ENCODE results near the gene RTL10. TPM values are rescaled to one million over a fixed set of nuclear protein-coding genes. Genes with fewer than 3 reads are reported as not detected.

Gene RTL10
- total RNA-seq, 1 experiment from 2014 or later: 24.4 TPM

GRCh38 chr22:19897726-19898125, 43.1 kb upstream of the RTL10 start:
- Histone ChIP-seq H2BK120ac (ENCODE audit: low read depth, low read length, poor library complexity, severe bottlenecking) (no peak overlapping the region), H3K4me2 (ENCODE audit: insufficient read depth, insufficient read length, low read length) (no peak overlapping the region), H3K14ac (ENCODE audit: insufficient read depth, low read length) (no peak overlapping the region; the same call in 1 of the 2 replicates), H4K91ac (ENCODE audit: insufficient read length, low read depth, low read length) (no peak overlapping the region), H3K4me1 (ENCODE audit: insufficient read depth, low read length) (no peaks in the 10 kb centered on the region), H3K23ac (ENCODE audit: insufficient read length, low read depth, low read length) (no peak overlapping the region), H3K79me2 (ENCODE audit: insufficient read depth, low read length) (no peaks in the 10 kb centered on the region), H2BK15ac (ENCODE audit: low read depth, low read length) (no peak overlapping the region), H4K5ac (ENCODE audit: insufficient read length, low read depth, low read length) (no peak overlapping the region), H4K8ac (replicated peaks; ENCODE audit: insufficient read length, low read depth, low read length) (no peak overlapping the region), H3K9ac (ENCODE audit: extremely low read depth, insufficient read length, low read length) (no peak overlapping the region), H4K20me1 (ENCODE audit: control insufficient read depth, insufficient read depth, insufficient read length) (no peaks in the 10 kb centered on the region), H3K27me3 (ENCODE audit: insufficient read depth, low read length) (no peaks in the 10 kb centered on the region), H3K27ac (ENCODE audit: insufficient read length, low read depth, low read length) (no peak overlapping the region), H3K9me3 (ENCODE audit: control insufficient read depth, low read depth, low read length) (no peaks in the 10 kb centered on the region), H2AFZ (ENCODE audit: low read length) (no peak overlapping the region), H3K4ac (ENCODE audit: low read depth, low read length) (no peak overlapping the region), H3K18ac (ENCODE audit: insufficient read length, low read depth, low read length) (no peak overlapping the region), H2BK12ac (ENCODE audit: insufficient read length, low read depth, low read length) (no peak overlapping the region), H3K79me1 (ENCODE audit: insufficient read depth, low read depth, low read length, poor library complexity, severe bottlenecking) (no peaks in the 10 kb centered on the region), H3K23me2 (ENCODE audit: insufficient read length, low read depth, low read length, poor library complexity, severe bottlenecking) (no peaks in the 10 kb centered on the region), H2BK20ac (ENCODE audit: low read depth, low read length, poor library complexity, severe bottlenecking) (no peak overlapping the region), H3T11ph (ENCODE audit: low read length) (no peak overlapping the region), H2BK5ac (ENCODE audit: insufficient read length, low read length) (no peak overlapping the region), H2AK5ac (ENCODE audit: insufficient read length, low read length) (no peak overlapping the region), H3K56ac (ENCODE audit: insufficient read length, low read depth, low read length) (no peak overlapping the region)
- Mint-ChIP-seq H3K27ac (no peak overlapping the region; a peak in 2 of 7 replicates), H3K27me3 (ENCODE audit: low read depth) (no peaks in the 10 kb centered on the region), H3K9me3 (no peaks in the 10 kb centered on the region), H3K4me3 (no peak overlapping the region), H3K4me1 (peaks cover 7% of the 10 kb centered on the region in 2 experiments), H3K36me3 (ENCODE audit: insufficient read depth in 1 of 3, low read depth in 3 of 3) (peaks cover 2 to 7% (median 6%) of the 10 kb centered on the region in 3 experiments; a peak in 3 of 7 replicates)
- TF ChIP-seq, protein P1, sequence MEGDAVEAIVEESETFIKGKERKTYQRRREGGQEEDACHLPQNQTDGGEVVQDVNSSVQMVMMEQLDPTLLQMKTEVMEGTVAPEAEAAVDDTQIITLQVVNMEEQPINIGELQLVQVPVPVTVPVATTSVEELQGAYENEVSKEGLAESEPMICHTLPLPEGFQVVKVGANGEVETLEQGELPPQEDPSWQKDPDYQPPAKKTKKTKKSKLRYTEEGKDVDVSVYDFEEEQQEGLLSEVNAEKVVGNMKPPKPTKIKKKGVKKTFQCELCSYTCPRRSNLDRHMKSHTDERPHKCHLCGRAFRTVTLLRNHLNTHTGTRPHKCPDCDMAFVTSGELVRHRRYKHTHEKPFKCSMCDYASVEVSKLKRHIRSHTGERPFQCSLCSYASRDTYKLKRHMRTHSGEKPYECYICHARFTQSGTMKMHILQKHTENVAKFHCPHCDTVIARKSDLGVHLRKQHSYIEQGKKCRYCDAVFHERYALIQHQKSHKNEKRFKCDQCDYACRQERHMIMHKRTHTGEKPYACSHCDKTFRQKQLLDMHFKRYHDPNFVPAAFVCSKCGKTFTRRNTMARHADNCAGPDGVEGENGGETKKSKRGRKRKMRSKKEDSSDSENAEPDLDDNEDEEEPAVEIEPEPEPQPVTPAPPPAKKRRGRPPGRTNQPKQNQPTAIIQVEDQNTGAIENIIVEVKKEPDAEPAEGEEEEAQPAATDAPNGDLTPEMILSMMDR (conservative IDR thresholded peaks at IDR 0.05): no peak
- no peak for DNase-seq
- WGBS (ENCODE audit: extremely low coverage, insufficient read length, low lambda C conversion rate): no CpG with 5 or more reads among the region's 16 CpGs

All from H9 (cell line).